Measurements from ENCODE around the gene ADGRV1.

DNA sequence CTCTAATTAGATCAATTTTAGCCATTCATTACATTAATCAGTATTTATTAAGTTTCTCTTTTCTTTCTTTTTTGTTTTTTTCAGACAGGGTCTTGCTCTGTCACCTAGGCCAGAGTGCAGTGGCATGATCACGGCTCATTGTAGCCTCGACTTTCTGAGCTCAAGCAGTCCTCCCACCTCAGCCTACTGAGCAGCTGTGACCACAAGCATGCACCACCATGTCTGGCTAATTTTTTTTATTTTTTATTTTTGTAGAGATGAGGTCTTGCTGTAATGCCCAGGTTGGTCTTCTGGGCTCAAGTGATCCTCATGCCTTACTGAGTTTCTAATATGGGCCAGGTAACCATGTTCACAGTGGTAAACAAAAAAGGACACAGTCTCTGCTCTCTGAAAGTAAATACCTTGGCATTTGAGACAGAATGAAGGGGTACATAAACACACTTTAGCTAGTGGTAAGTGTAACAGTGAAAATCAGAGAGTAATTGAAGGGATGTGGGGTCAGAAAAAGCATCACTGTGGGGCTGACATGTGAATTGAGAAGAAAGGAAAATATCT is 336.3 kb downstream of the ADGRV1 start:
- TF ChIP-seq, protein P1, sequence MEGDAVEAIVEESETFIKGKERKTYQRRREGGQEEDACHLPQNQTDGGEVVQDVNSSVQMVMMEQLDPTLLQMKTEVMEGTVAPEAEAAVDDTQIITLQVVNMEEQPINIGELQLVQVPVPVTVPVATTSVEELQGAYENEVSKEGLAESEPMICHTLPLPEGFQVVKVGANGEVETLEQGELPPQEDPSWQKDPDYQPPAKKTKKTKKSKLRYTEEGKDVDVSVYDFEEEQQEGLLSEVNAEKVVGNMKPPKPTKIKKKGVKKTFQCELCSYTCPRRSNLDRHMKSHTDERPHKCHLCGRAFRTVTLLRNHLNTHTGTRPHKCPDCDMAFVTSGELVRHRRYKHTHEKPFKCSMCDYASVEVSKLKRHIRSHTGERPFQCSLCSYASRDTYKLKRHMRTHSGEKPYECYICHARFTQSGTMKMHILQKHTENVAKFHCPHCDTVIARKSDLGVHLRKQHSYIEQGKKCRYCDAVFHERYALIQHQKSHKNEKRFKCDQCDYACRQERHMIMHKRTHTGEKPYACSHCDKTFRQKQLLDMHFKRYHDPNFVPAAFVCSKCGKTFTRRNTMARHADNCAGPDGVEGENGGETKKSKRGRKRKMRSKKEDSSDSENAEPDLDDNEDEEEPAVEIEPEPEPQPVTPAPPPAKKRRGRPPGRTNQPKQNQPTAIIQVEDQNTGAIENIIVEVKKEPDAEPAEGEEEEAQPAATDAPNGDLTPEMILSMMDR (IDR thresholded peaks at IDR 0.05): no peak
- TF ChIP-seq POLR2A (IDR thresholded peaks at IDR 0.05): no peak

Data from Peyer's patch (tissue), 4 donors.